Measurements from ENCODE around the gene TICRR.

TICRR gene

GRCh38 chr15:89654301-89654761 lies 79.1 kb downstream of the TICRR start:
- peak; percentile 68 for DNase-seq (ENCODE audit: low spot score)

GRCh38 chr15:89654847-89655805 lies 79.9 kb downstream of the TICRR start, which contains the start of gene KIF7:
KIF7 (minus strand) TSS chr15:89655467; CDS start chr15:89652930, 2,537 bp downstream.
- DNase-seq (ENCODE audit: low spot score) = peak; percentile 93

GRCh38 chr15:89656116-89656815 lies 81.0 kb downstream of the TICRR start:
- DNase-seq (ENCODE audit: low spot score) = peak; percentile 60

- no peak for DNase-seq (ENCODE audit: low spot score)
Measured at GRCh38 chr15:89657686-89658200, 82.5 kb downstream of the TICRR start.

GRCh38 chr15:89659295-89659694 lies 84.0 kb downstream of the TICRR start:
- DNase-seq (ENCODE audit: low spot score) = no peak

- DNase-seq (ENCODE audit: low spot score) = no peak
Measured at GRCh38 chr15:89660556-89660955, 85.3 kb downstream of the TICRR start.

GRCh38 chr15:89662893-89663626 lies 87.8 kb downstream of the TICRR start:
- peak; percentile 92 for DNase-seq (ENCODE audit: low spot score)

GRCh38 chr15:89664441-89665350 lies 89.4 kb downstream of the TICRR start:
- no peak for DNase-seq (ENCODE audit: low spot score)

- DNase-seq (ENCODE audit: low spot score) = peak; percentile 80
Measured at GRCh38 chr15:89665449-89666181, 90.3 kb downstream of the TICRR start.

- DNase-seq (ENCODE audit: low spot score) = no peak
Measured at GRCh38 chr15:89666184-89666857, 91.1 kb downstream of the TICRR start.

- no peak for DNase-seq (ENCODE audit: low spot score)
Measured at GRCh38 chr15:89666858-89667705, 91.8 kb downstream of the TICRR start.

GRCh38 chr15:89667706-89667960 lies 92.4 kb downstream of the TICRR start:
- DNase-seq (ENCODE audit: low spot score) = no peak

GRCh38 chr15:89668171-89668570 lies 92.9 kb downstream of the TICRR start:
- DNase-seq (ENCODE audit: low spot score) = no peak

GRCh38 chr15:89669309-89669865 lies 94.1 kb downstream of the TICRR start:
- no peak for DNase-seq (ENCODE audit: low spot score)

- no peak for DNase-seq (ENCODE audit: low spot score)
Measured at GRCh38 chr15:89669941-89670340, 94.7 kb downstream of the TICRR start.

- DNase-seq (ENCODE audit: low spot score) = no peak
Measured at GRCh38 chr15:89670971-89671560, 95.8 kb downstream of the TICRR start.

GRCh38 chr15:89671687-89672086 lies 96.4 kb downstream of the TICRR start:
- no peak for DNase-seq (ENCODE audit: low spot score)
